OCI-LY1 (cell line): ENCODE measurements around the gene PARD3.

ENCODE experiments used
- H2AFZ ChIP-seq: fragments of 200-600 bp; sonication (generic), shearing (Covaris generic); 2 replicates; pipeline ENCODE4 v1.6.0; 2014; ENCODE audit warnings: antibody characterized with exemption, mild to moderate bottlenecking, low read length
- H3F3A ChIP-seq: fragments of 200-600 bp; sonication (generic), shearing (Covaris generic); 2 replicates; pipeline ENCODE4 v1.6.0; 2014; ENCODE audit warnings: mild to moderate bottlenecking, antibody characterized with exemption, low read length, moderate library complexity; ENCODE audit not compliant: insufficient read depth
- H3K27ac ChIP-seq: fragments of 200-600 bp; sonication (generic); 2 replicates; pipeline ENCODE4 v1.5.1; 2014; ENCODE audit warnings: low read length, mixed run types, mild to moderate bottlenecking, low read depth; ENCODE audit not compliant: poor library complexity, severe bottlenecking
- H3K27me3 ChIP-seq: fragments of 200-600 bp; sonication (generic); 2 replicates; pipeline ENCODE4 v1.6.0; 2014; ENCODE audit warnings: antibody characterized with exemption, mild to moderate bottlenecking, low read length, moderate library complexity; ENCODE audit not compliant: insufficient read depth
- H3K36me3 ChIP-seq: fragments of 200-600 bp; sonication (generic); 2 replicates; pipeline ENCODE4 v1.6.1; 2014; ENCODE audit warnings: mild to moderate bottlenecking, antibody characterized with exemption, low read length, moderate library complexity, mixed read lengths; ENCODE audit not compliant: insufficient read depth
- H3K4me1 ChIP-seq: fragments of 200-600 bp; sonication (generic); 2 replicates; pipeline ENCODE4 v1.5.1; 2014; ENCODE audit warnings: mild to moderate bottlenecking, low read length, moderate library complexity; ENCODE audit not compliant: insufficient read depth, severe bottlenecking
- H3K4me2 ChIP-seq: fragments of 200-600 bp; sonication (generic), shearing (Covaris generic); 2 replicates; pipeline ENCODE4 v1.6.1; 2014; ENCODE audit warnings: low read length
- H3K4me3 ChIP-seq: fragments of 200-600 bp; sonication (generic); 2 replicates; pipeline ENCODE4 v1.5.1; 2014; ENCODE audit warnings: low read length, low read depth, mild to moderate bottlenecking, mixed read lengths; ENCODE audit not compliant: poor library complexity, severe bottlenecking
- H3K79me2 ChIP-seq: fragments of 200-600 bp; shearing (Covaris generic); 2 replicates; pipeline ENCODE4 v1.6.1; 2016; ENCODE audit warnings: mixed run types, low read length, mixed read lengths; ENCODE audit not compliant: insufficient read depth
- H3K9ac ChIP-seq: fragments of 200-600 bp; sonication (generic), shearing (Covaris generic); 2 replicates; pipeline ENCODE4 v1.6.1; 2014; ENCODE audit warnings: mild to moderate bottlenecking, low read length, mixed read lengths
- H3K9me2 ChIP-seq: fragments of 200-600 bp; sonication (generic), shearing (Covaris generic); 2 replicates; pipeline ENCODE4 v1.6.1; 2014; ENCODE audit warnings: low read depth, mild to moderate bottlenecking, low read length, mixed read lengths
- H3K9me3 ChIP-seq: fragments of 200-600 bp; shearing (Covaris generic); 2 replicates; pipeline ENCODE4 v1.6.1; 2014; ENCODE audit warnings: low read length, mixed read lengths
- H4K20me1 ChIP-seq: fragments of 200-600 bp; sonication (generic), shearing (Covaris generic); 2 replicates; pipeline ENCODE4 v1.6.0; 2016; ENCODE audit warnings: mild to moderate bottlenecking, low read length; ENCODE audit not compliant: insufficient read depth
- EZH2 ChIP-seq: fragments of 200-600 bp; sonication (generic), shearing (Covaris generic); IDR thresholded peaks from 2 replicates; pipeline ENCODE4 v1.8.0; 2017; ENCODE audit warnings: borderline replicate concordance, mixed run types, mild to moderate bottlenecking, antibody characterized with exemption, low read length, moderate library complexity, mixed read lengths
- TF ChIP-seq, protein P1 (sequence below): fragments of 200-600 bp; sonication (generic), shearing (Covaris generic); IDR thresholded peaks from 2 replicates; pipeline ENCODE4 v1.5.1; 2017; ENCODE audit warnings: mild to moderate bottlenecking, antibody characterized with exemption, low read length, moderate library complexity, mixed read lengths

Gene PARD3

DNA sequence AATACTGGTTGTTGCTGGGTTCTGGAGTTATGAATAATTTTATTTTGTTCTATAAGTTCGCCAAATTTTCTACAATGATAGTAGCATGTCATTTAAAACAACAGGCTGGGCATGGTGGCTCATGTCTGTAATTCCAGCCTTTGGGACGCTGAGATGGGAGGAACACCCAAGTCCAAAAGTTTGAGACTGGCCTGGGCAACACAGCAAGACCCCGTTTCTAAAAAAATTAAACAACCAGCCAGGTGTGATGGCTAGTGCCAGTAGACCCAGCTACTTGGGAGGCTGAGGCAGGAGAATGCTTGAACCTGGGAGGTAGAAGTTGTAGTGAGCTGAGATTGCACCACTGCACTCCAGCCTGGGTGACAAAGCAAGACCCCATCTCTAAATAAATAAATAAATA, 347.7 kb downstream of the PARD3 start:
- Histone ChIP-seq H3K4me1 (no peaks in the 10 kb centered on the region), H3K79me2 (no peaks in the 10 kb centered on the region), H3K9me2 (no peaks in the 10 kb centered on the region), H3K27me3 (no peaks in the 10 kb centered on the region), H3K9me3 (no peaks in the 10 kb centered on the region), H3F3A (no peaks in the 10 kb centered on the region; the same call in 1 of the 2 replicates), H3K36me3 (no peaks in the 10 kb centered on the region), H3K4me3 (no peak overlapping the region), H3K27ac (no peak overlapping the region), H3K9ac (no peak overlapping the region), H4K20me1 (no peaks in the 10 kb centered on the region), H3K4me2 (no peak overlapping the region), H2AFZ (no peak overlapping the region)
- TF ChIP-seq, protein P1, sequence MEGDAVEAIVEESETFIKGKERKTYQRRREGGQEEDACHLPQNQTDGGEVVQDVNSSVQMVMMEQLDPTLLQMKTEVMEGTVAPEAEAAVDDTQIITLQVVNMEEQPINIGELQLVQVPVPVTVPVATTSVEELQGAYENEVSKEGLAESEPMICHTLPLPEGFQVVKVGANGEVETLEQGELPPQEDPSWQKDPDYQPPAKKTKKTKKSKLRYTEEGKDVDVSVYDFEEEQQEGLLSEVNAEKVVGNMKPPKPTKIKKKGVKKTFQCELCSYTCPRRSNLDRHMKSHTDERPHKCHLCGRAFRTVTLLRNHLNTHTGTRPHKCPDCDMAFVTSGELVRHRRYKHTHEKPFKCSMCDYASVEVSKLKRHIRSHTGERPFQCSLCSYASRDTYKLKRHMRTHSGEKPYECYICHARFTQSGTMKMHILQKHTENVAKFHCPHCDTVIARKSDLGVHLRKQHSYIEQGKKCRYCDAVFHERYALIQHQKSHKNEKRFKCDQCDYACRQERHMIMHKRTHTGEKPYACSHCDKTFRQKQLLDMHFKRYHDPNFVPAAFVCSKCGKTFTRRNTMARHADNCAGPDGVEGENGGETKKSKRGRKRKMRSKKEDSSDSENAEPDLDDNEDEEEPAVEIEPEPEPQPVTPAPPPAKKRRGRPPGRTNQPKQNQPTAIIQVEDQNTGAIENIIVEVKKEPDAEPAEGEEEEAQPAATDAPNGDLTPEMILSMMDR: no peak
- no peak for TF ChIP-seq EZH2

DNA sequence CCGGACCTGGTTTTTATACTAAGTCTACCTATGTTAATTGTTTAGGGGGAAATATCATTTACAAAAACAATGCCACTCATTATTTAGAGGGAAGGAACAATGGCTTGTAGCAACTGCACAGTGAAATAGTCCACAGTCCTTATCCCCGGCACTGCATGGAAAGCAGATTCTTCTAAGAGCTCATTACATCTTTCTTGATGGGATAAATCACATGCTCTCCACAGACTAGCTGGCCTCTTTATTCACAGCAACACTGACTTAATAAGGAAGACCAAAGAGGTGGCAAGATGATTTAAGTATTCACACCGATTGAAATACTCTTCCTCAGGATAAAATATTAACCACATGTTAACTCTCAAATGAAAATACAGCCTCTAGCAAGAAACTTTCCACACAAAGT, 349.4 kb downstream of the PARD3 start:
- Histone ChIP-seq H3K27ac (no peak overlapping the region), H3K79me2 (no peaks in the 10 kb centered on the region), H3K9me2 (no peaks in the 10 kb centered on the region), H3K9me3 (no peaks in the 10 kb centered on the region), H2AFZ (no peak overlapping the region), H3F3A (no peaks in the 10 kb centered on the region; the same call in 1 of the 2 replicates), H4K20me1 (no peaks in the 10 kb centered on the region), H3K9ac (no peak overlapping the region), H3K36me3 (no peaks in the 10 kb centered on the region), H3K27me3 (no peaks in the 10 kb centered on the region), H3K4me1 (no peaks in the 10 kb centered on the region), H3K4me3 (no peak overlapping the region), H3K4me2 (no peak overlapping the region)
- no peak for TF ChIP-seq EZH2
- TF ChIP-seq, protein P1: no peak

DNA sequence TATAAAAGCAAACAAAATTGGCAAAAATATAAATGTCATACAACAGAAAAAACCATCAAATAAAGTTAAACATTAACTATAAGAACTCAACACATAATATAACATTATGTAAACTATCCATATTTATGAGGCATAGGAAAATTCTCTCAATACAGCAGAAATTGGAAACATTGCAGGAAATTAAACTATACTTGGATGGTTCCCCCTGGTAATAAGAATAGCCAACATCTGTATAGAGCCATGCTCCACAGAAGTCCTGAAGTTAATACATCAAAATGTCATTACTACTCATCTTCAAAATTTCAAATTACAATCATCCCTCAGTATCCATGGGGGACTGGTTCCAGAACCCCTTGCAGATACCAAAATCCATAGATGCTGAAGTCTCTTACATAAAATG, 350.5 kb downstream of the PARD3 start:
- Histone ChIP-seq H3K4me3 (no peak overlapping the region), H3F3A (no peaks in the 10 kb centered on the region; the same call in 1 of the 2 replicates), H3K4me1 (no peaks in the 10 kb centered on the region), H3K36me3 (no peaks in the 10 kb centered on the region), H4K20me1 (no peaks in the 10 kb centered on the region), H3K4me2 (no peak overlapping the region), H3K27ac (no peak overlapping the region), H3K9ac (no peak overlapping the region), H3K27me3 (no peaks in the 10 kb centered on the region), H2AFZ (no peak overlapping the region), H3K9me2 (no peaks in the 10 kb centered on the region), H3K79me2 (no peaks in the 10 kb centered on the region), H3K9me3 (no peaks in the 10 kb centered on the region)
- no peak for TF ChIP-seq EZH2
- TF ChIP-seq, protein P1: no peak
